ENCODE results near the gene CLDN4. TPM values are rescaled to one million over a fixed set of nuclear protein-coding genes. Genes with fewer than 3 reads are reported as not detected.
A peak's percentile ranks its signal among the peaks of the same experiment; 100 is the strongest.

Gene CLDN4
- total and polyA plus RNA-seq, 2 donors (not counting 3 experiments of a cell fraction or from before 2014, with no cell fraction given), result 0.13 to 0.15 TPM

GRCh38 chr7:73880755-73881328 is 50.0 kb downstream of the CLDN4 start:
- DNase-seq (ENCODE audit: low read depth, low spot score) (no peak), FAIRE-seq (peak; percentile 12)
- peaks cover 8 to 31% of the 10 kb centered on the region in 2 experiments for H3K27me3 ChIP-seq (ENCODE audit: control insufficient read depth in 2 of 2, insufficient read depth in 2 of 2, low read length in 2 of 2)
- TF ChIP-seq MYC (IDR thresholded peaks at IDR 0.05; ENCODE audit: low read depth, low read length) (no peak), MAX (IDR thresholded peaks at IDR 0.05; ENCODE audit: insufficient read depth, insufficient read length) (no peak), CTCF (IDR thresholded peaks at IDR 0.05; ENCODE audit: extremely low read depth in 1 of 2, insufficient read depth in 1 of 2, low read depth in 1 of 2, low read length in 2 of 2) (no peak), GATA2 (IDR thresholded peaks at IDR 0.05; ENCODE audit: insufficient read depth, insufficient read length, low read depth, low read length) (no peak), POLR2AphosphoS5 (IDR thresholded peaks at IDR 0.05; ENCODE audit: insufficient read depth, low read depth, low read length) (no peak), EZH2 (IDR thresholded peaks at IDR 0.05; ENCODE audit: borderline replicate concordance, low read depth, low read length, severe bottlenecking) (no peak), FOS (IDR thresholded peaks at IDR 0.05; ENCODE audit: borderline replicate concordance, insufficient read depth, low read length) (no peak), JUN (IDR thresholded peaks at IDR 0.05; ENCODE audit: borderline replicate concordance, insufficient read depth, insufficient read length, low read depth) (no peak), POLR2A (IDR thresholded peaks at IDR 0.05; ENCODE audit: low read depth, low read length) (no peak)
- dilution Hi-C loops (cut with MboI; ENCODE audit: extremely low pct_ligation_motif_present, low sequenced_read_pairs) (no loop called here), intact Hi-C loops (cut with micrococcal nuclease) (no loop called here)
- H3K4me1 ChIP-seq (ENCODE audit: control insufficient read depth, extremely low read depth, insufficient read depth, low read length), result peaks cover 9% of the 10 kb centered on the region
- no peaks in the 10 kb centered on the region for H3K36me3 ChIP-seq (ENCODE audit: control insufficient read depth in 2 of 2, extremely low read depth in 1 of 2, insufficient read depth in 2 of 2, low read length in 2 of 2)
- H3K9me3 ChIP-seq (replicated peaks; ENCODE audit: control insufficient read depth, insufficient read depth, low read length), result no peaks in the 10 kb centered on the region
- no peaks in the 10 kb centered on the region for H3K9me1 ChIP-seq (replicated peaks; ENCODE audit: control insufficient read depth, extremely low read depth, insufficient read depth, low read length)
- no peak overlapping the region for H2AFZ ChIP-seq (ENCODE audit: low read depth, low read length)
- H3K4me2 ChIP-seq (ENCODE audit: insufficient read depth, low read length), result no peak overlapping the region
- H3K27ac ChIP-seq (ENCODE audit: insufficient read depth, low read depth, low read length), result no peak overlapping the region
- ChIA-PET POLR2A (no interaction called here), CTCF (interaction anchor here (0.5 to 4.9 kb wide), 4 partner anchors 16 to 146 kb away, joined by 3 to 30 read pairs (median 4); no protein-coding TSS in a partner anchor)
- H3K79me2 ChIP-seq (ENCODE audit: control insufficient read depth, insufficient read depth, low read length), result no peaks in the 10 kb centered on the region
- H3K4me3 ChIP-seq (replicated peaks in 1 of 3; ENCODE audit: insufficient read depth in 1 of 3, low read depth in 1 of 3, low read length in 3 of 3), result no peak overlapping the region
- no TSS peak for BruUV-seq (replicated peaks)
- no peak overlapping the region for H3K9ac ChIP-seq (replicated peaks; ENCODE audit: extremely low read depth, insufficient read depth, low read length)
- H4K20me1 ChIP-seq (replicated peaks; ENCODE audit: control insufficient read depth, extremely low read depth, insufficient read depth, low read length), result no peaks in the 10 kb centered on the region
